Placental epithelial cell (primary cell): ENCODE data around the gene PCNA. TPM values are rescaled to one million over a fixed set of nuclear protein-coding genes. Genes with fewer than 3 reads are reported as not detected.

Source experiments
- small RNA-seq: library from RNA; depleted of rRNA; stranded (forward); fragments of <200 nt; gene quantifications from one replicate; pipeline ENCODE3, GENCODE V24; 2012
- total RNA-seq: library from RNA; depleted of rRNA; stranded (reverse); fragments of >200 nt; gene quantifications from 2 replicates; pipeline ENCODE4 v1.2.3, GENCODE V29; 2012

Gene PCNA
- total RNA-seq = 78.1 and 137 TPM in 2 replicates

GRCh38 chr20:5119435-5120184 lies at the start of gene PCNA:
TSS of gene PCNA (minus strand) at chr20:5119958. CDS start at chr20:5119798, 160 bp downstream.

GRCh38 chr20:5126512-5127203 lies 6.9 kb upstream of the PCNA start, which contains the start of gene CDS2:
TSS of gene CDS2 (plus strand) at chr20:5127008. CDS start at chr20:5127093, 85 bp downstream.

Small RNAs within 50 kb of the gene (small RNA-seq; reads per million reads assigned to genes)
- gene RF00019 (not detected), gene RF00568 (not detected), gene RNA5SP474 (0.75 reads per million, percentile 45 among the genes with 10 or more reads in this experiment)

Other genes with a start within 250 kb of the PCNA start
- gene SLC23A2, start 118.4 kb downstream of the PCNA start, total RNA-seq = 36.5 and 58.9 TPM in 2 replicates
- gene TMEM230, start 6.9 kb downstream of the PCNA start, total RNA-seq = 65.6 and 111 TPM in 2 replicates
- 13.0 and 38.0 TPM in 2 replicates for gene CDS2, start 7.0 kb upstream of the PCNA start, total RNA-seq
- gene PROKR2, start 197.0 kb upstream of the PCNA start, total RNA-seq = not detected in 2 replicates